K562 (cell line): ENCODE measurements around the gene C11orf98. TPM values are rescaled to one million over a fixed set of nuclear protein-coding genes. Genes with fewer than 3 reads are reported as not detected.

ENCODE experiments used
- ARID2 ChIP-seq: fragments of 450-650 bp; IDR thresholded peaks from 2 replicates; pipeline ENCODE4 v1.6.1; 2017; ENCODE audit warnings: antibody characterized with exemption, mild to moderate bottlenecking
- ASH1L ChIP-seq: fragments of 450-650 bp; IDR thresholded peaks from 2 replicates; pipeline ENCODE4 v1.6.1; 2018; ENCODE audit warnings: borderline replicate concordance, mild to moderate bottlenecking, low read depth; ENCODE audit not compliant: partially characterized antibody
- DPF2 ChIP-seq: fragments of 450-650 bp; IDR thresholded peaks from 2 replicates; pipeline ENCODE4 v1.6.1; 2016
- ELF1 ChIP-seq: fragments of 200-800 bp; sonication (Bioruptor generic); IDR thresholded peaks from 2 replicates; pipeline ENCODE4 v1.6.1; 2016; ENCODE audit warnings: missing genetic modification characterization, missing compliant biosample characterization
- HNRNPLL ChIP-seq: fragments of 200-400 bp; formaldehyde crosslinking; IDR thresholded peaks from 2 replicates; pipeline ENCODE4 v1.6.1; 2017; ENCODE audit warnings: low read length, low read depth, mild to moderate bottlenecking; ENCODE audit not compliant: poor library complexity, severe bottlenecking
- HSF4 ChIP-seq: fragments of 250-450 bp; sonication (Bioruptor Pico); IDR thresholded peaks from 2 replicates; pipeline ENCODE4 v2.1.2; 2022; ENCODE audit warnings: mild to moderate bottlenecking, moderate library complexity, borderline replicate concordance
- KLF10 ChIP-seq: fragments of 250-450 bp; sonication (Bioruptor Pico); IDR thresholded peaks from 2 replicates; pipeline ENCODE4 v1.6.1; 2021; ENCODE audit warnings: matching md5 sums
- MECOM ChIP-seq: fragments of 250-450 bp; sonication (Bioruptor Pico); IDR thresholded peaks from 2 replicates; pipeline ENCODE4 v1.8.0; 2022; ENCODE audit warnings: inconsistent platforms
- MTF1 ChIP-seq: fragments of 250-450 bp; sonication (Bioruptor Pico); IDR thresholded peaks from 2 replicates; pipeline ENCODE4 v1.9.0; 2021; ENCODE audit warnings: moderate library complexity, mild to moderate bottlenecking, inconsistent platforms, borderline replicate concordance
- TRIM24 ChIP-seq, 2 experiments: fragments of 450-650 bp; IDR thresholded peaks; 2 replicates each; pipeline ENCODE4 v1.6.1; 2016
- polyA plus RNA-seq, 8 experiments: library from polyadenylated mRNA; depleted of rRNA in 4 of 8; stranded (reverse) in 5 of 8; unstranded in 3 of 8; fragments of >200 nt; fragmentation: Nextera tagmentation in 2 of 8; fragmentation: Illumina TruSeq in 1 of 8; extraction: Ambion mirVana in 2 of 8; extraction: Trizol in 1 of 8; gene quantifications; 2 replicates each; pipeline versions ENCODE4 v1.2.1 to v1.2.3, GENCODE V29; 2011 to 2014; ENCODE audit warnings: inconsistent platforms in 1 of 8, missing spikeins in 1 of 8
- total RNA-seq, 7 experiments: library from RNA; depleted of rRNA in 6 of 7; stranded (reverse); fragments of >200 nt in 6 of 7; fragmentation: Illumina TruSeq in 2 of 7; extraction: Trizol in 2 of 7; gene quantifications; 2 replicates each; pipeline versions ENCODE4 v1.2.1 to v1.2.3, GENCODE V29; 2011 to 2021; ENCODE audit warnings: low replicate concordance in 1 of 7
- TF ChIP-seq, protein P1 (sequence below), 2 experiments: fragments of 450-650 bp; formaldehyde crosslinking in 1 of 2; IDR thresholded peaks; 2 replicates each; pipeline versions ENCODE4 v1.4.0 to v1.6.1; 2014 to 2020; ENCODE audit warnings: mild to moderate bottlenecking in 2 of 2, borderline replicate concordance in 1 of 2, low read depth in 1 of 2

The C11orf98 gene
- total and polyA plus RNA-seq, 9 of the 15 experiments (the other 6 are each of a cell fraction or from before 2014, with no cell fraction given): 103 to 352 (median 218) TPM

DNA sequence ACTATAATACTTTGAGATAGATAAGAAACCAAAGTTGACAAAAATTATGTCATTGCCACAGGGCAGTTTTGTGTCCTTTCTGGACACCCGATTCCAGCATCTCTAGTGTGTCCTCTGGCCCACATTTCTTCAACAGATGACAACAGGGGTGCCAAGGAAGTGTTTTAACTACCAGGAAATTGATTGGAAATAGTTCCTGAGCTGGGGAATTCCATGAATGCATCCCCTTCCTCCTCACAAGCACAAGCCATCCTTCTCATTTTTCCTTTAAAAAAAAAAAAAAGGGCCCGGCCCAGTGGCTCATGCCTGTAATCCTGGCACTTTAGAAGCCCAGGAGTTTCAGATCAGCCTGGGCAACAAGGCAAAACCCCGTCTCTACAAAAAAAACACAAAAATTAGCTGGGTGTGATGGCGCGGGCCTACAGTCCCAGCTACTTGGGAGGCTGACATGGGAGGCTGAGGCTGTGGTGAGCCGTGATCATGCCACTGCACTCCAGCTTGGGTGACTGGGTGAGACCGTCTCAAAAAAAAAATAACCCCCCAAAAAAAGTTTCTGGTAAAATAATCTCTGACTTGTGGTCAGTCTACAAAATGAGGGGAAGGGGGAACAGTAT, 42.4 kb downstream of the C11orf98 start (continued):
- TF ChIP-seq KLF10 (CRISPR knock-in tag) (no peak), MTF1 (CRISPR knock-in tag) (no peak), MECOM (no peak), ARID2 (no peak), TRIM24 (IDR thresholded peaks at IDR 0.05) (no peak), ELF1 (tag) (no peak), HSF4 (CRISPR knock-in tag) (no peak), DPF2 (0 out of 2 replicates have a peak, but pooled peaks have one; percentile 1), ASH1L (no peak), HNRNPLL (no peak)
- TF ChIP-seq, protein P1, sequence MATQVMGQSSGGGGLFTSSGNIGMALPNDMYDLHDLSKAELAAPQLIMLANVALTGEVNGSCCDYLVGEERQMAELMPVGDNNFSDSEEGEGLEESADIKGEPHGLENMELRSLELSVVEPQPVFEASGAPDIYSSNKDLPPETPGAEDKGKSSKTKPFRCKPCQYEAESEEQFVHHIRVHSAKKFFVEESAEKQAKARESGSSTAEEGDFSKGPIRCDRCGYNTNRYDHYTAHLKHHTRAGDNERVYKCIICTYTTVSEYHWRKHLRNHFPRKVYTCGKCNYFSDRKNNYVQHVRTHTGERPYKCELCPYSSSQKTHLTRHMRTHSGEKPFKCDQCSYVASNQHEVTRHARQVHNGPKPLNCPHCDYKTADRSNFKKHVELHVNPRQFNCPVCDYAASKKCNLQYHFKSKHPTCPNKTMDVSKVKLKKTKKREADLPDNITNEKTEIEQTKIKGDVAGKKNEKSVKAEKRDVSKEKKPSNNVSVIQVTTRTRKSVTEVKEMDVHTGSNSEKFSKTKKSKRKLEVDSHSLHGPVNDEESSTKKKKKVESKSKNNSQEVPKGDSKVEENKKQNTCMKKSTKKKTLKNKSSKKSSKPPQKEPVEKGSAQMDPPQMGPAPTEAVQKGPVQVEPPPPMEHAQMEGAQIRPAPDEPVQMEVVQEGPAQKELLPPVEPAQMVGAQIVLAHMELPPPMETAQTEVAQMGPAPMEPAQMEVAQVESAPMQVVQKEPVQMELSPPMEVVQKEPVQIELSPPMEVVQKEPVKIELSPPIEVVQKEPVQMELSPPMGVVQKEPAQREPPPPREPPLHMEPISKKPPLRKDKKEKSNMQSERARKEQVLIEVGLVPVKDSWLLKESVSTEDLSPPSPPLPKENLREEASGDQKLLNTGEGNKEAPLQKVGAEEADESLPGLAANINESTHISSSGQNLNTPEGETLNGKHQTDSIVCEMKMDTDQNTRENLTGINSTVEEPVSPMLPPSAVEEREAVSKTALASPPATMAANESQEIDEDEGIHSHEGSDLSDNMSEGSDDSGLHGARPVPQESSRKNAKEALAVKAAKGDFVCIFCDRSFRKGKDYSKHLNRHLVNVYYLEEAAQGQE (IDR thresholded peaks at IDR 0.05; ENCODE audit: borderline replicate concordance): no peak
- TF ChIP-seq, protein P1 (CRISPR knock-in tag; IDR thresholded peaks at IDR 0.05; ENCODE audit: low read depth): no peak
